ENCODE data around the gene KCND2. TPM values are rescaled to one million over a fixed set of nuclear protein-coding genes. Genes with fewer than 3 reads are reported as not detected.

Gene KCND2
- polyA plus RNA-seq, 1 of the 3 experiments (the other 2 are of a cell fraction): not detected

DNA sequence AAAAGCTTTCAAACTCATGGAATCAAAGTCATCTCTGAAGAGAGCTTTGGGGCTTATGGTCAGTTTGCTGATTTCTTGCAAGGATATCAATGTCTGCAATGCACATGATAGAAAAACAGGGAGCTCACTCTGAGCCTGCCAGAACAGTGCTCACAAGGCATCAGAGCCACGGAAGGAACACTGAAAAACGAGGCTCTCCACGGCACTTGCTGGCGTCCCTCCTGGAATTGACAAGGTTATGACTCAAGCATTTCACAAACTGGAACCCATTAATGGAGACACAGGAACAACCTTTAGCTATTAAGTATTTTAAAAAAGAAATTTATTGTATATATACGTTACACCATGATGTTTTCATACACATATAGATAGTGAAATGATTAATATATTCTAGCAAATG is 266.3 kb downstream of the KCND2 start:
- CTCF ChIA-PET: interaction anchor here (1.5 kb wide), 1 partner anchor 16 kb away, joined by 3 read pairs; no protein-coding TSS in a partner anchor
- Histone ChIP-seq H3F3A (replicated peaks; ENCODE audit: insufficient read depth) (no peaks in the 10 kb centered on the region), H3K79me2 (ENCODE audit: insufficient read depth) (no peaks in the 10 kb centered on the region), H3K4me3 (ENCODE audit: low read depth in 2 of 2, low read length in 1 of 2) (no peak overlapping the region), H3K9ac (no peak overlapping the region), H3K27ac (ENCODE audit: low read depth in 2 of 2, low read length in 1 of 2) (no peak overlapping the region), H3K9me3 (no peaks in the 10 kb centered on the region), H2AFZ (ENCODE audit: low read depth) (no peak overlapping the region), H4K20me1 (ENCODE audit: insufficient read depth) (no peaks in the 10 kb centered on the region), H3K36me3 (replicated peaks in 1 of 2; ENCODE audit: control insufficient read depth in 1 of 2, insufficient read depth in 2 of 2, low read length in 1 of 2) (no peaks in the 10 kb centered on the region), H3K4me2 (no peak overlapping the region), H3K27me3 (ENCODE audit: insufficient read depth) (no peaks in the 10 kb centered on the region), H3K9me2 (no peaks in the 10 kb centered on the region), H3K4me1 (ENCODE audit: control insufficient read depth in 1 of 2, insufficient read depth in 2 of 2, low read depth in 1 of 2, low read length in 1 of 2) (no peaks in the 10 kb centered on the region)
- WGBS (ENCODE audit: low lambda C conversion rate): 1% methylated on average over 5 of the region's 5 CpGs
- POLR2A ChIA-PET: no interaction called here
- TF ChIP-seq, protein P1, sequence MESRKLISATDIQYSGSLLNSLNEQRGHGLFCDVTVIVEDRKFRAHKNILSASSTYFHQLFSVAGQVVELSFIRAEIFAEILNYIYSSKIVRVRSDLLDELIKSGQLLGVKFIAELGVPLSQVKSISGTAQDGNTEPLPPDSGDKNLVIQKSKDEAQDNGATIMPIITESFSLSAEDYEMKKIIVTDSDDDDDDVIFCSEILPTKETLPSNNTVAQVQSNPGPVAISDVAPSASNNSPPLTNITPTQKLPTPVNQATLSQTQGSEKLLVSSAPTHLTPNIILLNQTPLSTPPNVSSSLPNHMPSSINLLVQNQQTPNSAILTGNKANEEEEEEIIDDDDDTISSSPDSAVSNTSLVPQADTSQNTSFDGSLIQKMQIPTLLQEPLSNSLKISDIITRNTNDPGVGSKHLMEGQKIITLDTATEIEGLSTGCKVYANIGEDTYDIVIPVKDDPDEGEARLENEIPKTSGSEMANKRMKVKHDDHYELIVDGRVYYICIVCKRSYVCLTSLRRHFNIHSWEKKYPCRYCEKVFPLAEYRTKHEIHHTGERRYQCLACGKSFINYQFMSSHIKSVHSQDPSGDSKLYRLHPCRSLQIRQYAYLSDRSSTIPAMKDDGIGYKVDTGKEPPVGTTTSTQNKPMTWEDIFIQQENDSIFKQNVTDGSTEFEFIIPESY (IDR thresholded peaks at IDR 0.05; ENCODE audit: borderline replicate concordance, low read depth): no peak
- TF ChIP-seq POLR2AphosphoS5 (IDR thresholded peaks at IDR 0.05; ENCODE audit: low read depth, low read length) (no peak), MEF2A (IDR thresholded peaks at IDR 0.05; ENCODE audit: borderline replicate concordance, low read depth) (no peak), TCF12 (IDR thresholded peaks at IDR 0.05) (no peak), SIN3A (IDR thresholded peaks at IDR 0.05; ENCODE audit: borderline replicate concordance, low read depth, low read length) (no peak), GATA2 (CRISPR knock-in tag; IDR thresholded peaks at IDR 0.05) (no peak), FOXM1 (IDR thresholded peaks at IDR 0.05; ENCODE audit: low read depth) (no peak), RCOR1 (IDR thresholded peaks at IDR 0.05; ENCODE audit: low read length) (no peak), EP300 (IDR thresholded peaks at IDR 0.05; ENCODE audit: borderline replicate concordance in 1 of 2, low read depth in 1 of 2, low read length in 1 of 2) (no peak), FOSL2 (IDR thresholded peaks at IDR 0.05; ENCODE audit: borderline replicate concordance, low read depth) (no peak), TAF1 (IDR thresholded peaks at IDR 0.05; ENCODE audit: borderline replicate concordance, low read depth, low read length) (no peak), NFIC (IDR thresholded peaks at IDR 0.05; ENCODE audit: borderline replicate concordance) (no peak), MXI1 (IDR thresholded peaks at IDR 0.05; ENCODE audit: low read depth, low read length) (no peak), GABPA (IDR thresholded peaks at IDR 0.05; ENCODE audit: low read depth) (no peak), RAD21 (IDR thresholded peaks at IDR 0.05; ENCODE audit: low read length) (no peak)
- TF ChIP-seq, protein P2, sequence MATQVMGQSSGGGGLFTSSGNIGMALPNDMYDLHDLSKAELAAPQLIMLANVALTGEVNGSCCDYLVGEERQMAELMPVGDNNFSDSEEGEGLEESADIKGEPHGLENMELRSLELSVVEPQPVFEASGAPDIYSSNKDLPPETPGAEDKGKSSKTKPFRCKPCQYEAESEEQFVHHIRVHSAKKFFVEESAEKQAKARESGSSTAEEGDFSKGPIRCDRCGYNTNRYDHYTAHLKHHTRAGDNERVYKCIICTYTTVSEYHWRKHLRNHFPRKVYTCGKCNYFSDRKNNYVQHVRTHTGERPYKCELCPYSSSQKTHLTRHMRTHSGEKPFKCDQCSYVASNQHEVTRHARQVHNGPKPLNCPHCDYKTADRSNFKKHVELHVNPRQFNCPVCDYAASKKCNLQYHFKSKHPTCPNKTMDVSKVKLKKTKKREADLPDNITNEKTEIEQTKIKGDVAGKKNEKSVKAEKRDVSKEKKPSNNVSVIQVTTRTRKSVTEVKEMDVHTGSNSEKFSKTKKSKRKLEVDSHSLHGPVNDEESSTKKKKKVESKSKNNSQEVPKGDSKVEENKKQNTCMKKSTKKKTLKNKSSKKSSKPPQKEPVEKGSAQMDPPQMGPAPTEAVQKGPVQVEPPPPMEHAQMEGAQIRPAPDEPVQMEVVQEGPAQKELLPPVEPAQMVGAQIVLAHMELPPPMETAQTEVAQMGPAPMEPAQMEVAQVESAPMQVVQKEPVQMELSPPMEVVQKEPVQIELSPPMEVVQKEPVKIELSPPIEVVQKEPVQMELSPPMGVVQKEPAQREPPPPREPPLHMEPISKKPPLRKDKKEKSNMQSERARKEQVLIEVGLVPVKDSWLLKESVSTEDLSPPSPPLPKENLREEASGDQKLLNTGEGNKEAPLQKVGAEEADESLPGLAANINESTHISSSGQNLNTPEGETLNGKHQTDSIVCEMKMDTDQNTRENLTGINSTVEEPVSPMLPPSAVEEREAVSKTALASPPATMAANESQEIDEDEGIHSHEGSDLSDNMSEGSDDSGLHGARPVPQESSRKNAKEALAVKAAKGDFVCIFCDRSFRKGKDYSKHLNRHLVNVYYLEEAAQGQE (IDR thresholded peaks at IDR 0.05; ENCODE audit: low read depth, low read length): no peak
- TF ChIP-seq, protein P3, sequence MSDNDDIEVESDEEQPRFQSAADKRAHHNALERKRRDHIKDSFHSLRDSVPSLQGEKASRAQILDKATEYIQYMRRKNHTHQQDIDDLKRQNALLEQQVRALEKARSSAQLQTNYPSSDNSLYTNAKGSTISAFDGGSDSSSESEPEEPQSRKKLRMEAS (IDR thresholded peaks at IDR 0.05; ENCODE audit: low read depth): no peak
- TF ChIP-seq, protein P4, sequence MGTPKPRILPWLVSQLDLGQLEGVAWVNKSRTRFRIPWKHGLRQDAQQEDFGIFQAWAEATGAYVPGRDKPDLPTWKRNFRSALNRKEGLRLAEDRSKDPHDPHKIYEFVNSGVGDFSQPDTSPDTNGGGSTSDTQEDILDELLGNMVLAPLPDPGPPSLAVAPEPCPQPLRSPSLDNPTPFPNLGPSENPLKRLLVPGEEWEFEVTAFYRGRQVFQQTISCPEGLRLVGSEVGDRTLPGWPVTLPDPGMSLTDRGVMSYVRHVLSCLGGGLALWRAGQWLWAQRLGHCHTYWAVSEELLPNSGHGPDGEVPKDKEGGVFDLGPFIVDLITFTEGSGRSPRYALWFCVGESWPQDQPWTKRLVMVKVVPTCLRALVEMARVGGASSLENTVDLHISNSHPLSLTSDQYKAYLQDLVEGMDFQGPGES (IDR thresholded peaks at IDR 0.05; ENCODE audit: low read depth, low read length): no peak
- DNase-seq: no peak
